ENCODE results near the gene PARD3B. TPM values are rescaled to one million over a fixed set of nuclear protein-coding genes. Genes with fewer than 3 reads are reported as not detected.

PARD3B gene
- total and polyA plus RNA-seq, 8 donors, result 1.8 to 42.6 (median 15.1) TPM

DNA sequence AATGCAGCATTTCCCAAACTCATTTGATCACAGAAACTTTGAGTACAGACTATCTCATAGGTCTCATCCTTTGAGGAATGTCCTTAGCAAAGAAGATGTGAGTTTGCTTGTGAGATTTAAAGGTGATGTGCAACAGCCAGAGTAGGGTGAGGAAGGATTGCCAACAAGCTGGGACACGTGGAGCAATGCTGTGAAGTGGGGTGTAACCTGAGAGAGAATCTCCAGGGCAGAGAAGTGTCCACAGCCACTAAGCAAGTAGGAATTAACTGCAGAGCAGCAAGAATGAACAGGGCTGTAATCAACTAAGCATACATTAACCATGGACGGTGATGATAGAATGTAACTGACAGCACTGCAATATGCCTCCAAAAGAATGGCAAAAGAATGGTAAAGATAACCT is 667.1 kb downstream of the PARD3B start:
- 65 to 83% (median 77%) methylated on average over 2 of the region's 2 CpGs for WGBS, 5 donors
- no peaks in the 10 kb centered on the region for H3K9me3 ChIP-seq
- intact Hi-C loops (cut with DNase I; ENCODE audit: low total_unique reads), result no loop called here
- no peak overlapping the region for H3K27ac ChIP-seq
- no peak for TF ChIP-seq POLR2AphosphoS5 (IDR thresholded peaks at IDR 0.05)
- no peak for TF ChIP-seq EP300 (IDR thresholded peaks at IDR 0.05)
- TF ChIP-seq POLR2A (IDR thresholded peaks at IDR 0.05), result no peak
- TF ChIP-seq, protein P1, sequence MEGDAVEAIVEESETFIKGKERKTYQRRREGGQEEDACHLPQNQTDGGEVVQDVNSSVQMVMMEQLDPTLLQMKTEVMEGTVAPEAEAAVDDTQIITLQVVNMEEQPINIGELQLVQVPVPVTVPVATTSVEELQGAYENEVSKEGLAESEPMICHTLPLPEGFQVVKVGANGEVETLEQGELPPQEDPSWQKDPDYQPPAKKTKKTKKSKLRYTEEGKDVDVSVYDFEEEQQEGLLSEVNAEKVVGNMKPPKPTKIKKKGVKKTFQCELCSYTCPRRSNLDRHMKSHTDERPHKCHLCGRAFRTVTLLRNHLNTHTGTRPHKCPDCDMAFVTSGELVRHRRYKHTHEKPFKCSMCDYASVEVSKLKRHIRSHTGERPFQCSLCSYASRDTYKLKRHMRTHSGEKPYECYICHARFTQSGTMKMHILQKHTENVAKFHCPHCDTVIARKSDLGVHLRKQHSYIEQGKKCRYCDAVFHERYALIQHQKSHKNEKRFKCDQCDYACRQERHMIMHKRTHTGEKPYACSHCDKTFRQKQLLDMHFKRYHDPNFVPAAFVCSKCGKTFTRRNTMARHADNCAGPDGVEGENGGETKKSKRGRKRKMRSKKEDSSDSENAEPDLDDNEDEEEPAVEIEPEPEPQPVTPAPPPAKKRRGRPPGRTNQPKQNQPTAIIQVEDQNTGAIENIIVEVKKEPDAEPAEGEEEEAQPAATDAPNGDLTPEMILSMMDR (IDR thresholded peaks at IDR 0.05), result no peak
- H3K4me3 ChIP-seq, result no peak overlapping the region
- H3K36me3 ChIP-seq, result no peaks in the 10 kb centered on the region
- no peak for DNase-seq
- no peaks in the 10 kb centered on the region for H3K4me1 ChIP-seq
- H3K27me3 ChIP-seq, result no peaks in the 10 kb centered on the region

DNA sequence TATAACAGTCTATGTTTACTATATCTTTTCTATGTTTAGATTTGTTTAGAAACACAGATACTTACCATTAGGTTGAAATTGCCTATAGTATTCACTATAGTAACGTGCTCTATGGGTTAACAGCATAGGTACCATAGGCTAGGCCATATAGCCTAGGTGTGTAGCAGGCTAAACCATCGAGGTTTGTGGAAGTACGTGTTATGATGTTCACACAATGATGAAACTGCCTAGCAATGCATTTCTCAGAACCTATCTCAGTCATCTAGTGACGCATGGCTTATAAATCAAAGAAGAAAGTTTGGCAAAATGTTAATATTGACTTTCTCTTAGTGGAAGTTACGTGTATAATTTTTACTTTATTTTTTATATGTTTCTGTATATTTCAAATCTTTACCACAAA is 670.8 kb downstream of the PARD3B start:
- H3K36me3 ChIP-seq, result no peaks in the 10 kb centered on the region
- no peaks in the 10 kb centered on the region for H3K4me1 ChIP-seq
- H3K27me3 ChIP-seq, result no peaks in the 10 kb centered on the region
- intact Hi-C loops (cut with DNase I; ENCODE audit: low total_unique reads), result no loop called here
- WGBS, 5 donors, result 67 to 88% (median 75%) methylated on average over 5 of the region's 5 CpGs
- no peak for DNase-seq
- no peaks in the 10 kb centered on the region for H3K9me3 ChIP-seq
- H3K27ac ChIP-seq, result no peak overlapping the region
- no peak overlapping the region for H3K4me3 ChIP-seq
- TF ChIP-seq, protein P1 (IDR thresholded peaks at IDR 0.05), result no peak
- no peak for TF ChIP-seq POLR2AphosphoS5 (IDR thresholded peaks at IDR 0.05)
- no peak for TF ChIP-seq POLR2A (IDR thresholded peaks at IDR 0.05)
- no peak for TF ChIP-seq EP300 (IDR thresholded peaks at IDR 0.05)

DNA sequence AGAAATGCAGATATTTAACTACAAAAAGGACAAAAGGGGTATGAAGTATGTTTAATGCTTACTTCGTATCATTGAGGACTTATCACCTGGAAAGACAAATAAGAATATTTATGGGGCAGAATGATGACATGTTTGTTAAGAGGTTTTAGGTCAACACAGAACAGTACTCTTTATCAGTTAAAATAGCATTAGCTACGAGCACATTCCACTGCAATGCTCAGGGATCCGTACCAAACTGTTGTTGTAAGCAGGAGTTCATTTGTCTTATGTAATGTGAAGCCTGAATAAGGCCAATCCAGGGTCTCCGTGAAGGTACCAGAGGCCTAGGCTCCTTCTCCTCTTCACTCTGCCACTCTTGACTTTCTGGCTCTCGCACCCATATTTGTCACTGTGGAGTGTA is 671.3 kb downstream of the PARD3B start:
- WGBS, 5 donors, result 53 to 73% (median 58%) methylated on average over 5 of the region's 5 CpGs
- H3K4me3 ChIP-seq, result no peak overlapping the region
- H3K27me3 ChIP-seq, result no peaks in the 10 kb centered on the region
- H3K27ac ChIP-seq, result no peak overlapping the region
- no peaks in the 10 kb centered on the region for H3K9me3 ChIP-seq
- DNase-seq, result peak in 1 of 2 donors; percentile 13
- intact Hi-C loops (cut with DNase I; ENCODE audit: low total_unique reads), result no loop called here
- no peaks in the 10 kb centered on the region for H3K4me1 ChIP-seq
- TF ChIP-seq EP300 (IDR thresholded peaks at IDR 0.05) (no peak), POLR2A (IDR thresholded peaks at IDR 0.05) (no peak), POLR2AphosphoS5 (IDR thresholded peaks at IDR 0.05) (no peak)
- TF ChIP-seq, protein P1 (IDR thresholded peaks at IDR 0.05), result no peak
- H3K36me3 ChIP-seq, result no peaks in the 10 kb centered on the region

DNA sequence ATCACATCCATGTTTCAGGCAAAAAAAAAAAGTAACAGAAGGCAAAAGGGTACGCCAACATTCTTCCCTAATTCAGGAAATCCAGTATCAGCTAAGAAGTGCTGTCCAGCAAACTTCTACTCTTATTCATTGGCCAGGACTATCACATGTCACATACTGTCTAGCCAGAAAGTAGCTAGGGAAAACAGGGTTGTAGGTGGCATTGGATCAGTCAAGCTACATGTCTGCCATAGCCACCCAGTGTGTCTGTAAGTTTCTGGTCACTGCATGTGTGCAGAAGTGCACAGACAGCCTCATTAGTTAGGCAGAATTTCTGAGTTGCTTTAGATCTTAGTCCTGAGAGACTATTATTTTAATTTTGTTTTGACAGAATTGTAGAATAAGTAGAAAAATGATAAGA is 671.7 kb downstream of the PARD3B start:
- no peaks in the 10 kb centered on the region for H3K4me1 ChIP-seq
- TF ChIP-seq EP300 (IDR thresholded peaks at IDR 0.05) (no peak), POLR2A (IDR thresholded peaks at IDR 0.05) (no peak), POLR2AphosphoS5 (IDR thresholded peaks at IDR 0.05) (no peak)
- TF ChIP-seq, protein P1 (IDR thresholded peaks at IDR 0.05), result no peak
- peak in 1 of 2 donors; percentile 4 for DNase-seq
- H3K27ac ChIP-seq, result no peak overlapping the region
- intact Hi-C loops (cut with DNase I; ENCODE audit: low total_unique reads), result no loop called here
- H3K9me3 ChIP-seq, result no peaks in the 10 kb centered on the region
- H3K4me3 ChIP-seq, result no peak overlapping the region
- H3K27me3 ChIP-seq, result no peaks in the 10 kb centered on the region
- 86 to 100% (median 95%) methylated on average over 1 of the region's 1 CpG for WGBS, 5 donors
- no peaks in the 10 kb centered on the region for H3K36me3 ChIP-seq

Measured in stomach (tissue), 9 donors.